ENCODE results near the gene ZAR1.

Gene ZAR1

DNA sequence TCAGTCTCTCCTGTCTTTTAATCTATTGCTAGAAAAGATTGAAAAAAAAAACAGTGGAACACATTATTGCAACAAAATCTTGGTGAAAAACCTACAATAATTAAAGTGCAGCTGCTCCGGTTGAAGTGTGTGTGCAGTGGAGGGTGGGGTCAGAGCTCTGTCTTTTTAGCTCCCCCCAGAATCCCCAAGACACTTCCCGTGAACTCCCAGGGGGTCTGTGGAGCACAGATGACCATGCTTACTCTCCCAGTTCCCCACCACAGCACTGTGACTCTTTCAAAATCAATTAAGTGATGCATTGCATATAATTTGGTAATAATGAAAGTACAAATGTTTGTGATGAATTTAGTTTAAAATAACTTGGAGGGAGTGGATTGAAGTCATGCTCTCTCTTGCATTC, 22.6 kb upstream of the ZAR1 start:
- Histone ChIP-seq H3K4me3 (ENCODE audit: insufficient read depth, low read depth, low read length, poor library complexity, severe bottlenecking) (no peak overlapping the region), H3K4me1 (ENCODE audit: control insufficient read depth, insufficient read depth, low read length, poor library complexity, severe bottlenecking) (no peaks in the 10 kb centered on the region), H3K9me3 (ENCODE audit: control insufficient read depth, low read length) (no peaks in the 10 kb centered on the region), H3K36me3 (ENCODE audit: control insufficient read depth, insufficient read depth, low read length) (no peaks in the 10 kb centered on the region), H3K27ac (ENCODE audit: insufficient read depth, low read length, poor library complexity, severe bottlenecking) (no peak overlapping the region), H3K27me3 (replicated peaks; ENCODE audit: control insufficient read depth, insufficient read depth, low read length, poor library complexity, severe bottlenecking) (no peaks in the 10 kb centered on the region)
- no peak for DNase-seq

DNA sequence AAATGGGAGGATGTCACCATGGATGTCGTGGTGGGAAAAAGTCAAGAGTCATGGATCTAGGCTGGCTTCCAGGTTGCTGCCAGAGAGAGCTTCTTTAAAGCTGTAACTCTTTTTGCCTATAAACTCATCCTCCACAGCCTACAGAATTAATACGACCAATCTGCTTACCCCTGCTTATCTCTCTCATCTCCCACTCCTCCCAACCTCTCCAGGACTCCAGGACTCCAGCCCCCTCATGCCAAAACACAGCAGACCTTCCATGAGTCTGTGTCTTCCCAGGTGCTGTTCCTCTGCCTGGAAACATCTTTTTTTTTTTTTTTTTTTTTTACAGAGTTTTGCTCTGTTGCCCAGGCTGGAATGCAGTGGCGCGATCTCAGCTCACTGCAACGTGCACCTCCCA, 22.2 kb upstream of the ZAR1 start:
- H3K4me1 ChIP-seq (ENCODE audit: control insufficient read depth, insufficient read depth, low read length, poor library complexity, severe bottlenecking), result no peaks in the 10 kb centered on the region
- no peaks in the 10 kb centered on the region for H3K27me3 ChIP-seq (replicated peaks; ENCODE audit: control insufficient read depth, insufficient read depth, low read length, poor library complexity, severe bottlenecking)
- H3K27ac ChIP-seq (ENCODE audit: insufficient read depth, low read length, poor library complexity, severe bottlenecking), result no peak overlapping the region
- no peak overlapping the region for H3K4me3 ChIP-seq (ENCODE audit: insufficient read depth, low read depth, low read length, poor library complexity, severe bottlenecking)
- no peaks in the 10 kb centered on the region for H3K9me3 ChIP-seq (ENCODE audit: control insufficient read depth, low read length)
- no peak for DNase-seq
- H3K36me3 ChIP-seq (ENCODE audit: control insufficient read depth, insufficient read depth, low read length), result no peaks in the 10 kb centered on the region

DNA sequence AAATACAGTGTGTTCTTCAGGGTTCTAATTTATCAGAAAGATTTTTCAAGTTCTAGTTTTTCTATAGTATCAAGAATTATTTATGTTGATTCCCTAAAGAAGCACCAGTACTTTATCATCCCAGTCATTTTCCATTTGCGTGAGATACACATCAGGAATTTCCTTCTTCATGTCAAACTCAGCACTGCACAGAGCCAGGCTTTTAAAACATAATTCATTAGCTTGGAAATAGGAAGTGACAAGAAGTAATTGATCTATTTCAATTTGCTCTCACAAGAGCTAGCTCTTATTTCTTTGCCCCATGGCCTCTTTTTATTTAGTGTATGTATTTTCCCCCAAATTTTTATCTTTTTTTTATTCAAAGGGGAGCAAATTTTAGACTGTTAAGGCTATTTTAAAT, 19.9 kb upstream of the ZAR1 start:
- no peak for DNase-seq
- H3K36me3 ChIP-seq (ENCODE audit: control insufficient read depth, insufficient read depth, low read length), result no peaks in the 10 kb centered on the region
- no peak overlapping the region for H3K4me3 ChIP-seq (ENCODE audit: insufficient read depth, low read depth, low read length, poor library complexity, severe bottlenecking)
- no peaks in the 10 kb centered on the region for H3K9me3 ChIP-seq (ENCODE audit: control insufficient read depth, low read length)
- H3K27me3 ChIP-seq (replicated peaks; ENCODE audit: control insufficient read depth, insufficient read depth, low read length, poor library complexity, severe bottlenecking), result no peaks in the 10 kb centered on the region
- no peaks in the 10 kb centered on the region for H3K4me1 ChIP-seq (ENCODE audit: control insufficient read depth, insufficient read depth, low read length, poor library complexity, severe bottlenecking)
- H3K27ac ChIP-seq (ENCODE audit: insufficient read depth, low read length, poor library complexity, severe bottlenecking), result no peak overlapping the region

DNA sequence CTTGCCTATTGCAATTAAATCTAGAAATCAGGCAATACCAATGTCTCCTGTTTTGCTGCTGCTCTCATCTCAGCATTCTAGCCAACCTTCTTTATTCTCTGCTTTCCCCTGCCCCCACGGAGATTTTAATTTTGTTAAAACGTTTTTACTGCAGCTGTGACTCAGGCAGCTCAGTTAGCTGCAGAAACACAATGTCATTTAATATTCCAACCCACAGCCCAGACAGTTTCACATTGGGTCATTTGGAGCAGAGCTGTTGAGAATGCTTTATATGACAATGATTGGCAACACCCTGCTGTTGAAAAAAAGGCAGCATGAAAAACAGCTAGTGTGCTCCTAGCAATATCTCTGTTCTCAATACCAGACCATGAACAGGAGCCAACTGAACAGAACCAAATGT, 19.5 kb upstream of the ZAR1 start:
- Histone ChIP-seq H3K27ac (ENCODE audit: insufficient read depth, low read length, poor library complexity, severe bottlenecking) (no peak overlapping the region), H3K27me3 (replicated peaks; ENCODE audit: control insufficient read depth, insufficient read depth, low read length, poor library complexity, severe bottlenecking) (no peaks in the 10 kb centered on the region), H3K36me3 (ENCODE audit: control insufficient read depth, insufficient read depth, low read length) (no peaks in the 10 kb centered on the region), H3K4me3 (ENCODE audit: insufficient read depth, low read depth, low read length, poor library complexity, severe bottlenecking) (no peak overlapping the region), H3K4me1 (ENCODE audit: control insufficient read depth, insufficient read depth, low read length, poor library complexity, severe bottlenecking) (no peaks in the 10 kb centered on the region), H3K9me3 (ENCODE audit: control insufficient read depth, low read length) (no peaks in the 10 kb centered on the region)
- DNase-seq, result no peak

DNA sequence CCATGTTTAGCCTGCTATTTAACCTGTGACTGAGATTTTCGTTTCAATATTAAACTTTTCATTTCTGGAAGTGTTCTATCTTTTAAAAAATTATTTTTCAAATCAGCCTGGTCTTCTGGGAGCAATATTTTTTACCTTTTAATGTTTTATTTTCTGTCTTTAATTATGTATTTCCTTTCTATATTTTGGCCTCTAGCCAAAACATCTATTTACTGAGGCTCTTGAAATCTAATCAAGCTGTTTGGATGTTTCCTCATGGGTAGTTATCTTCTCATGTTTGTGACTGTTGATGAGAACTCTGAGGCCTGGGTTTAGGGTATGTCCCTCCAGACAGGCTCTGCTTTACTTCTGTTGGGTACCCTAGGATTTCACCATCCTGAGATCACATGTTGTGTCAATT, 17.3 kb upstream of the ZAR1 start:
- Histone ChIP-seq H3K27me3 (replicated peaks; ENCODE audit: control insufficient read depth, insufficient read depth, low read length, poor library complexity, severe bottlenecking) (no peaks in the 10 kb centered on the region), H3K4me1 (ENCODE audit: control insufficient read depth, insufficient read depth, low read length, poor library complexity, severe bottlenecking) (no peaks in the 10 kb centered on the region), H3K36me3 (ENCODE audit: control insufficient read depth, insufficient read depth, low read length) (no peaks in the 10 kb centered on the region), H3K9me3 (ENCODE audit: control insufficient read depth, low read length) (no peaks in the 10 kb centered on the region), H3K4me3 (ENCODE audit: insufficient read depth, low read depth, low read length, poor library complexity, severe bottlenecking) (no peak overlapping the region), H3K27ac (ENCODE audit: insufficient read depth, low read length, poor library complexity, severe bottlenecking) (no peak overlapping the region)
- no peak for DNase-seq

DNA sequence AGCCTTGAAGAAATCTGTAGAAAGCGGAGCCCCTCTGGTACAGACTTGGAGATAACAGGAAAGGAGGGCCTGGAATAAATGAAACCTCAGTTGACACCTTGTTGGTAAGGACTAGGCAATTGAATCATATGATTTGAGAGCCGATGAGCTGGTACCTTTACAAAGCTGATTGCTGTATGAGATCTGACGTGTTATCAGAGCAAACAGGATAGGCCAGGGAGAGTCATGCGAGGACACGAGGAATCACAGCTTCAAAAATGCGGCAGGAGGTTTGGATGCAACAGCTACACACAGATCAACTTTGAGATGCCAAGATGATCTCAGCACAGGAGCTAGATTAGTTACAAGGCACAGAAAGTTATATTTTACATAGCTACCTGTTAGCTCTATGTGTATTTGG, 14.3 kb upstream of the ZAR1 start:
- no peaks in the 10 kb centered on the region for H3K4me1 ChIP-seq (ENCODE audit: control insufficient read depth, insufficient read depth, low read length, poor library complexity, severe bottlenecking)
- no peaks in the 10 kb centered on the region for H3K9me3 ChIP-seq (ENCODE audit: control insufficient read depth, low read length)
- no peak overlapping the region for H3K4me3 ChIP-seq (ENCODE audit: insufficient read depth, low read depth, low read length, poor library complexity, severe bottlenecking)
- H3K27ac ChIP-seq (ENCODE audit: insufficient read depth, low read length, poor library complexity, severe bottlenecking), result no peak overlapping the region
- DNase-seq, result no peak
- H3K27me3 ChIP-seq (replicated peaks; ENCODE audit: control insufficient read depth, insufficient read depth, low read length, poor library complexity, severe bottlenecking), result no peaks in the 10 kb centered on the region
- no peaks in the 10 kb centered on the region for H3K36me3 ChIP-seq (ENCODE audit: control insufficient read depth, insufficient read depth, low read length)

DNA sequence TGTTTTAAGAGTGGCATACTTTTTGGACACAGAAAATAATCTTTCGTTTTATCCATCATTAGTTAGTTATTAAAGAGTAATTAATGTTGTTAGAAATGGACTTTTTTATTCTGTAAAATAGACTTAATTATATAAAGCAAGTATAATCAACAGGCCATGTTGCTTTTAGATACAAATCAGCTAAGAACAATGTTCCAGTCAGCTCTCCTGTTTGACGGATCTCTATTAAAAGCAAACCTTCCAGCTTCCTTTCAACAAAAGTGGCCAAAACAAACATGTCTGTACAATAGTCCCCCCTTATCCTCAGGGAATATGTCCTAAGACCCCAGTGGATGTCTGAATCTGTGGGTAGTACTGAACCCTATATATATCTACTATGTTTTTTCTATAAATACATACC, 11.8 kb upstream of the ZAR1 start:
- H3K36me3 ChIP-seq (ENCODE audit: control insufficient read depth, insufficient read depth, low read length), result no peaks in the 10 kb centered on the region

DNA sequence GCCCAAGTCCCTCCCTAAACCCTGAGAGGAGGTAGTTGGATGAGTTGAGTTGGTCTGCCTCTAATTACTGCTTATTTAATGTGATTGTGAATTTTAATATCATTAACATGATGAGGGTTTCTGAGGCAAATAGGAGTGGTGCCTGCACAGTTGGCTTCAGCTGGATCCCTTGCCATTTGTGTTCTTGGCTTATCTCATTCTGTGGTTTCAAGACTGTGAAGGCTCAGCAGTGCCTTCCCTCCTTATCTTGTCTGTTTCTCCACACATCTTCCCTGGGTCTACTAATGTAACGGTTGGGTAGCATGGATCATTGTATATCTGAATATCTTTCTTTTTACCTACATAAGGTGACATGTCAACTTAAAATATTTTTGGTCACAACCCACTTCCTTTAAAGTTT, 8.5 kb upstream of the ZAR1 start:
- H3K36me3 ChIP-seq (ENCODE audit: control insufficient read depth, insufficient read depth, low read length), result no peaks in the 10 kb centered on the region
- peaks cover 11% of the 10 kb centered on the region for H3K27me3 ChIP-seq (replicated peaks; ENCODE audit: control insufficient read depth, insufficient read depth, low read length, poor library complexity, severe bottlenecking)
- peaks cover 7% of the 10 kb centered on the region for H3K4me1 ChIP-seq (ENCODE audit: control insufficient read depth, insufficient read depth, low read length, poor library complexity, severe bottlenecking)
- DNase-seq, result no peak
- no peak overlapping the region for H3K4me3 ChIP-seq (ENCODE audit: insufficient read depth, low read depth, low read length, poor library complexity, severe bottlenecking)
- H3K9me3 ChIP-seq (ENCODE audit: control insufficient read depth, low read length), result no peaks in the 10 kb centered on the region
- no peak overlapping the region for H3K27ac ChIP-seq (ENCODE audit: insufficient read depth, low read length, poor library complexity, severe bottlenecking)

More for the DNA sequence above, 11.8 kb upstream of the ZAR1 start:
- Histone ChIP-seq H3K4me3 (ENCODE audit: insufficient read depth, low read depth, low read length, poor library complexity, severe bottlenecking) (no peak overlapping the region), H3K27me3 (replicated peaks; ENCODE audit: control insufficient read depth, insufficient read depth, low read length, poor library complexity, severe bottlenecking) (peaks cover 3% of the 10 kb centered on the region), H3K9me3 (ENCODE audit: control insufficient read depth, low read length) (no peaks in the 10 kb centered on the region), H3K4me1 (ENCODE audit: control insufficient read depth, insufficient read depth, low read length, poor library complexity, severe bottlenecking) (no peaks in the 10 kb centered on the region), H3K27ac (ENCODE audit: insufficient read depth, low read length, poor library complexity, severe bottlenecking) (no peak overlapping the region)
- DNase-seq, result no peak

DNA sequence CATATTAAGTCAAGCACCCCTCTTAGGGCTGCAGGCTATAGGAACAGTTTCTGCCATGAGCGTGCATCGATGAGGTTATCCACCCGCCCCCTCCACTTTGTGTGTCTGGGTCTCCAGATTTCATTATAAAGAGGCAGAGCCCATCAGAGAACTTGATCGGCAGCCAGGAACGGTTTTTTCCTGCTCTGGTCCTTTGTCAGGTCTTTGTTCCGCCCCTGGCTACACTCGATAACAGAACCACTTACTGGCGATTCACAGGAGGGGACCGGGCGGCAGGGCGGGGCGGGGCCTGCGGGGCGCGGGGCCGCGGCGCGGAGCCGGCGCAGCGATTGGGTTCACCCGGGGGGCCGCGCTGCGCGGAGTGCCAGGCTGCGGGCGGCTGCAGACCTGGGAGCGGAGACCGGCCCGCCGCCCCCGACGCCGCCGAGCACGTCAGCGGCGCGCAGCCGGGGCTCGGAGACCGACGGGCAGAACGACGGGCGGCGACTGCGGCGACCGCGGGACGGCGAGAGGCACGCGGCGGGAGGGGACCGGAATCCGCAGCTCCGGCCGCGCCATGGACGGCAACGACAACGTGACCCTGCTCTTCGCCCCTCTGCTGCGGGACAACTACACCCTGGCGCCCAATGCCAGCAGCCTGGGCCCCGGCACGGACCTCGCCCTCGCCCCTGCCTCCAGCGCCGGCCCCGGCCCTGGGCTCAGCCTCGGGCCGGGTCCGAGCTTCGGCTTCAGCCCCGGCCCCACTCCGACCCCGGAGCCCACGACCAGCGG, 6.9 kb upstream of the ZAR1 start, which contains the start of gene SLC10A4:
SLC10A4 (plus strand) TSS at position 338 of the 771 bp plus-strand sequence; CDS start at position 557, 219 bp downstream.
- DNase-seq, result no peak
- peaks cover 7% of the 10 kb centered on the region for H3K4me1 ChIP-seq (ENCODE audit: control insufficient read depth, insufficient read depth, low read length, poor library complexity, severe bottlenecking)
- H3K27me3 ChIP-seq (replicated peaks; ENCODE audit: control insufficient read depth, insufficient read depth, low read length, poor library complexity, severe bottlenecking), result peaks cover 15% of the 10 kb centered on the region
- peak within 1 kb of the TSS; percentile 22 for H3K4me3 ChIP-seq (ENCODE audit: insufficient read depth, low read depth, low read length, poor library complexity, severe bottlenecking)
- H3K36me3 ChIP-seq (ENCODE audit: control insufficient read depth, insufficient read depth, low read length), result no peaks in the 10 kb centered on the region
- no peaks in the 10 kb centered on the region for H3K9me3 ChIP-seq (ENCODE audit: control insufficient read depth, low read length)
- no peak within 1 kb of the TSS for H3K27ac ChIP-seq (ENCODE audit: insufficient read depth, low read length, poor library complexity, severe bottlenecking)

DNA sequence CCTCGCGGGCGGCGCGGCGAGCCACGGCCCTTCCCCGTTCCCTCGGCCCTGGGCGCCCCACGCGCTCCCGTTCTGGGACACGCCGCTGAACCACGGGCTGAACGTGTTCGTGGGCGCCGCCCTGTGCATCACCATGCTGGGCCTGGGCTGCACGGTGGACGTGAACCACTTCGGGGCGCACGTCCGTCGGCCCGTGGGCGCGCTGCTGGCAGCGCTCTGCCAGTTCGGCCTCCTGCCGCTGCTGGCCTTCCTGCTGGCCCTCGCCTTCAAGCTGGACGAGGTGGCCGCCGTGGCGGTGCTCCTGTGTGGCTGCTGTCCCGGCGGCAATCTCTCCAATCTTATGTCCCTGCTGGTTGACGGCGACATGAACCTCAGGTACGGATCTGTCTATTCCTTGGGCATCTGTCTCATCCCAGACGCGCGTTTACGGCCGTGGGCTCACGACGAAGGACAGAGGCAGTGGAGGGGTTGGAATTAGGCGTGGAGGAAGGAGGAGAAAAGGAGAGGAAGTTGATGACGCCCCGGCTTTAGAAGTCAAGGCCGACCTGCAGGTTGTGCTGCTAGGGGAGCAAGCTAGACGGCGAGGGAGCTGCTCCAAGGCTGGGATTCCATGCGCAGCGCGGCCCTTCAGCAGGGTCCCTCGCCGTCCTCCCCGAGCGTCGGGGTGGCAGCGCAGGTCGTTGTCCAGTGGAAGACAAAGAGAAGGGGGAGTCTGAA, 6.1 kb upstream of the ZAR1 start:
- DNase-seq, result no peak
- peak overlapping the region; percentile 16 for H3K4me3 ChIP-seq (ENCODE audit: insufficient read depth, low read depth, low read length, poor library complexity, severe bottlenecking)
- H3K4me1 ChIP-seq (ENCODE audit: control insufficient read depth, insufficient read depth, low read length, poor library complexity, severe bottlenecking), result peaks cover 7% of the 10 kb centered on the region
- H3K36me3 ChIP-seq (ENCODE audit: control insufficient read depth, insufficient read depth, low read length), result no peaks in the 10 kb centered on the region
- no peaks in the 10 kb centered on the region for H3K9me3 ChIP-seq (ENCODE audit: control insufficient read depth, low read length)
- peaks cover 15% of the 10 kb centered on the region for H3K27me3 ChIP-seq (replicated peaks; ENCODE audit: control insufficient read depth, insufficient read depth, low read length, poor library complexity, severe bottlenecking)
- no peak overlapping the region for H3K27ac ChIP-seq (ENCODE audit: insufficient read depth, low read length, poor library complexity, severe bottlenecking)
